Measurements from ENCODE around the gene ZBTB20. TPM values are rescaled to one million over a fixed set of nuclear protein-coding genes. Genes with fewer than 3 reads are reported as not detected.

ZBTB20 gene
- total RNA-seq, 6 donors from 2014 or later: 40.0 to 150 (median 65.8) TPM

DNA sequence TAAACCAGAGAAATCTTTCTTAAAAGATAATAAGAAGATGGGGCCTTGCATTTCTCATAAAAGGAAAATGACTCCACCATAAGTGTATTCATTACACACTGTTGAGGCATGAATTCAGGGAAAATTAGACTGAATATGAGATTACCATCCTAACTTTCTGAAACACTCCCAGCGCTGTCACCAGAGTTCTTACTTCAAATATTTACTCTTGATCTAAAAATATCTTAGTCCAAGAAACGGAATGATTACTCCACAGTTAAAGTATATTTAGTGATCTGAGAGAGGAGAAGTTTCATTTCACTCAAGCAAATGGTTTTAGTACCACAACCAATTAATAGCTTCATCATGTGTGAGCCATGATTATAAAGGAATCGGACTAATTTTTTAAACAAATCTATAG lies 300.3 kb downstream of the ZBTB20 start:
- peak overlapping the region in 3 of 4 donors; percentile 22 to 49 (median 35) for H3K27ac ChIP-seq
- H3K4me3 ChIP-seq: no peak overlapping the region
- 46 to 53% methylated on average over 3 of the region's 3 CpGs for WGBS, 2 donors
- ATAC-seq (ENCODE audit: low FRiP score in 2 of 2) (no peak), DNase-seq (no peak)
- H3K36me3 ChIP-seq: no peaks in the 10 kb centered on the region
- no peaks in the 10 kb centered on the region for H3K27me3 ChIP-seq
- peaks cover 8 to 17% (median 13%) of the 10 kb centered on the region in 4 donors for H3K4me1 ChIP-seq
- no peak for TF ChIP-seq POLR2A (IDR thresholded peaks at IDR 0.05)
- no peak for TF ChIP-seq POLR2AphosphoS5 (IDR thresholded peaks at IDR 0.05)
- no peak for TF ChIP-seq CTCF (IDR thresholded peaks at IDR 0.05)
- no peaks in the 10 kb centered on the region for H3K9me3 ChIP-seq

DNA sequence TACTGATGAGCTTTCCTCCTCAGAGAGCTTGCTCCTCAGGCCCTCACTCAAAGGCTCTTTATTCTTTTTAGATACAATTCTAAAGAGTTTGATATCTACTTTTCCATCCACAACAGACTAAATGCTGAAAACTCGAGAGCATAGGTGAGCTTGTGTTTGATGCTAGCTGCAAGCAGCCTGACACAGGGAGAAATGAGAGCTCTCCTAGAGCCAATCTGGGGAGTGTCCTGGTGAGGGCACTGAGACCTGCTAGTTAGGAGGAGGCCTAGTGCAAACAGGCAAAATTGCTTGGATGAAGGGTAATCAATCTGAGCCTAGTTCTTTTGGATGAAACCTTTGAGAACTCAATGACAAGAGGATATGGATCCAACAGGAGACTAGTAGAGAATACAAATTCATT lies 300.8 kb downstream of the ZBTB20 start:
- peak in 1 of 2 donors; percentile 31 for DNase-seq
- H3K9me3 ChIP-seq: no peaks in the 10 kb centered on the region
- no peak for ATAC-seq (ENCODE audit: low FRiP score in 2 of 2)
- no peak for TF ChIP-seq EP300 (IDR thresholded peaks at IDR 0.05)
- no peak for TF ChIP-seq POLR2AphosphoS5 (IDR thresholded peaks at IDR 0.05)
- TF ChIP-seq POLR2A (IDR thresholded peaks at IDR 0.05): no peak
- no peak for TF ChIP-seq CTCF (IDR thresholded peaks at IDR 0.05)
- no peaks in the 10 kb centered on the region for H3K36me3 ChIP-seq
- 78% methylated on average over 1 of the region's 1 CpG for WGBS, 2 donors
- peaks cover 8 to 17% (median 13%) of the 10 kb centered on the region in 4 donors for H3K4me1 ChIP-seq
- H3K27me3 ChIP-seq: no peaks in the 10 kb centered on the region
- H3K4me3 ChIP-seq: no peak overlapping the region
- peak overlapping the region in 2 of 4 donors; percentile 22 to 49 for H3K27ac ChIP-seq

DNA sequence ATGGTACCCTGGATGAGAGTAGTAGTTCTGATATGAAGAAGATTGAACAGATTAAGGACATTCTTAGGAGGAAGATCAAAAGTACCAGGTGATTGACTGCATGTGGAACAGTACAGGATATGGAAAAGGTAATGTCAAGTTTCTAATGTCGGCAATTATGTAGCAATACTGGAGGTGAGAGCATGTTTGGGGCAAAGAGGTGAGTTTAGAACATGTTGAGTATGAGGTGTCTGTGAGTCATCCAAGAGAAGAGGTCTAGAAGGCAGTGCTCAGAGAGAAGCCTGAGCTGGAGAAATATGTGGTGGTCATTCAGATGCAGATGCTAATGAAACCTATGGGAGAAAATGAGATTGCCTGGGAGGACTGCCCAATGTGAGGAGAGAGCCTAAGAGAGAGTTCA lies 305.6 kb downstream of the ZBTB20 start:
- ATAC-seq (ENCODE audit: low FRiP score in 2 of 2): no peak
- TF ChIP-seq POLR2A (IDR thresholded peaks at IDR 0.05) (no peak), POLR2AphosphoS5 (IDR thresholded peaks at IDR 0.05) (no peak), CTCF (IDR thresholded peaks at IDR 0.05) (no peak)
- WGBS, 2 donors: 90 to 92% methylated on average over 1 of the region's 1 CpG
- Histone ChIP-seq H3K27ac (no peak overlapping the region), H3K36me3 (no peaks in the 10 kb centered on the region), H3K4me3 (no peak overlapping the region), H3K4me1 (peaks cover 0 to 9% (median 4%) of the 10 kb centered on the region in 4 donors), H3K27me3 (no peaks in the 10 kb centered on the region), H3K9me3 (no peaks in the 10 kb centered on the region)
- no peak for DNase-seq

GRCh38 chr3:114839476-114839875 lies 307.6 kb downstream of the ZBTB20 start:
- Histone ChIP-seq H3K36me3 (no peaks in the 10 kb centered on the region), H3K9me3 (no peaks in the 10 kb centered on the region), H3K27ac (no peak overlapping the region), H3K4me1 (no peaks in the 10 kb centered on the region), H3K4me3 (no peak overlapping the region), H3K27me3 (no peaks in the 10 kb centered on the region)
- 89 to 93% methylated on average over 2 of the region's 2 CpGs for WGBS, 2 donors
- no peak for TF ChIP-seq POLR2A (IDR thresholded peaks at IDR 0.05)
- no peak for TF ChIP-seq CTCF (IDR thresholded peaks at IDR 0.05)
- TF ChIP-seq POLR2AphosphoS5 (IDR thresholded peaks at IDR 0.05): no peak
- no peak for TF ChIP-seq EP300 (IDR thresholded peaks at IDR 0.05)
- ATAC-seq (ENCODE audit: low FRiP score in 2 of 2) (no peak), DNase-seq (no peak)

DNA sequence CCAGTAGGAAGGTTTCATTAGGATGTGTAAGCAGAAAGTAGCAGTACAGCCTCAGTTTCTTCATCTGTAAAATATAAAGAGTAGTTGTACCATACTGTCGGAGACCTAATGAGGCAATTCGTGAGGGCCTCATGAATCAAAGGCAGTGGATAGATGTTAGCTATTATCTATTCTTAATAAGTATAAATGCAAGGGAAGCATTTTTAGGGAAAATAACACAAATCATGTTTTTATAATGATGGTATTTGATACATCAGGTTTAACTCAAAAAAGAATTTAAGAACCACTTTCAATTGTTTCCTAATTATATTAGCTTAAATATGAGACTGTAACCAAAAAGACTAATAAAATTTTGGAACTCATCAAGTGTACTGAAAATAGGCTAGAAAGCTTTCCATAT lies 309.1 kb downstream of the ZBTB20 start:
- no peak overlapping the region for H3K4me3 ChIP-seq
- no peak overlapping the region for H3K27ac ChIP-seq
- H3K4me1 ChIP-seq: no peaks in the 10 kb centered on the region
- no peak for TF ChIP-seq POLR2AphosphoS5 (IDR thresholded peaks at IDR 0.05)
- TF ChIP-seq POLR2A (IDR thresholded peaks at IDR 0.05): no peak
- no peak for TF ChIP-seq CTCF (IDR thresholded peaks at IDR 0.05)
- no peak for TF ChIP-seq EP300 (IDR thresholded peaks at IDR 0.05)
- DNase-seq (no peak), ATAC-seq (ENCODE audit: low FRiP score in 2 of 2) (no peak)
- no peaks in the 10 kb centered on the region for H3K36me3 ChIP-seq
- WGBS, 2 donors: 99% methylated on average over 2 of the region's 2 CpGs
- no peaks in the 10 kb centered on the region for H3K27me3 ChIP-seq
- no peaks in the 10 kb centered on the region for H3K9me3 ChIP-seq
